NCI-H146 treated with DMSO at 0.1 percent for 48 hours (cell line): ENCODE data around the gene ARR3.
"Not testable (repeated sequence)": the region's sequence is repeated elsewhere in the genome, so short reads cannot be mapped to it uniquely, and the experiment has no call there.

ENCODE experiments used
- DNase-seq: peaks from one replicate; lab custom pipeline; 2025; ENCODE audit not compliant: unreplicated experiment; lab: John Stamatoyannopoulos, UW

Gene ARR3

GRCh38 chrX:70268034-70268433 is at the start of gene ARR3:
ARR3 (plus strand) TSS chrX:70268334; CDS start chrX:70269386, 1,052 bp downstream.
- DNase-seq = no peak

GRCh38 chrX:70219938-70220764 is 48.0 kb upstream of the ARR3 start:
- peak; percentile 95 for DNase-seq

- DNase-seq = no peak
Measured at GRCh38 chrX:70226048-70226447, 42.1 kb upstream of the ARR3 start.

GRCh38 chrX:70226687-70227086 is 41.4 kb upstream of the ARR3 start:
- no peak for DNase-seq

- DNase-seq = no peak
Measured at GRCh38 chrX:70231666-70232065, 36.5 kb upstream of the ARR3 start.

- no peak for DNase-seq
Measured at GRCh38 chrX:70234355-70234754, 33.8 kb upstream of the ARR3 start, which contains the start of gene AWAT1. AWAT1 (plus strand) TSS chrX:70234655; CDS start chrX:70234696, 41 bp downstream.

GRCh38 chrX:70240751-70241150 is 27.4 kb upstream of the ARR3 start:
- DNase-seq = no peak

- no peak for DNase-seq
Measured at GRCh38 chrX:70241501-70241900, 26.6 kb upstream of the ARR3 start.

- not testable (repeated sequence) for DNase-seq
Measured at GRCh38 chrX:70243601-70244000, 24.5 kb upstream of the ARR3 start.

GRCh38 chrX:70244881-70245280 is 23.3 kb upstream of the ARR3 start:
- no peak for DNase-seq

- DNase-seq = no peak
Measured at GRCh38 chrX:70247252-70247651, 20.9 kb upstream of the ARR3 start.

- no peak for DNase-seq
Measured at GRCh38 chrX:70252491-70252890, 15.6 kb upstream of the ARR3 start.

GRCh38 chrX:70253377-70254062 is 14.6 kb upstream of the ARR3 start:
- no peak for DNase-seq

- no peak for DNase-seq
Measured at GRCh38 chrX:70254063-70254400, 14.1 kb upstream of the ARR3 start.

GRCh38 chrX:70254909-70255308 is 13.2 kb upstream of the ARR3 start:
- no peak for DNase-seq

GRCh38 chrX:70255452-70255851 is 12.7 kb upstream of the ARR3 start:
- DNase-seq = no peak

- DNase-seq = no peak
Measured at GRCh38 chrX:70257423-70258288, 10.5 kb upstream of the ARR3 start.

- no peak for DNase-seq
Measured at GRCh38 chrX:70260104-70260503, 8.0 kb upstream of the ARR3 start, which contains the start of gene P2RY4. P2RY4 (minus strand) TSS chrX:70260204; CDS start chrX:70259624, 580 bp downstream.

GRCh38 chrX:70262952-70263567 is 5.1 kb upstream of the ARR3 start:
- peak; percentile 64 for DNase-seq

- no peak for DNase-seq
Measured at GRCh38 chrX:70264784-70265183, 3.4 kb upstream of the ARR3 start.

GRCh38 chrX:70274029-70274428 is 5.9 kb downstream of the ARR3 start:
- not testable (repeated sequence) for DNase-seq
